ENCODE data around the gene SS18. TPM values are rescaled to one million over a fixed set of nuclear protein-coding genes. Genes with fewer than 3 reads are reported as not detected.
A peak's percentile ranks its signal among the peaks of the same experiment; 100 is the strongest.

SS18 gene
- total and polyA plus RNA-seq, 2 of the 13 experiments (the other 11 are each of a cell fraction or from before 2014, with no cell fraction given), result 49.2 to 82.7 TPM

GRCh38 chr18:26090130-26091046 is at the start of gene SS18 (continued):
- TF ChIP-seq CTCF (CRISPR knock-in tag; IDR thresholded peaks at IDR 0.05) (no peak; the same call in 1 of the 2 replicates), ISL2 (CRISPR knock-in tag; IDR thresholded peaks at IDR 0.05) (peak; percentile 21; the same call in 1 of the 2 replicates), ZNF543 (CRISPR knock-in tag; IDR thresholded peaks at IDR 0.05) (0 out of 2 replicates have a peak, but pooled peaks have one; percentile 32), CERS6 (CRISPR knock-in tag; IDR thresholded peaks at IDR 0.05) (0 out of 2 replicates have a peak, but pooled peaks have one; percentile 61), MLXIP (CRISPR knock-in tag; IDR thresholded peaks at IDR 0.05; ENCODE audit: borderline replicate concordance) (no peak), ZNF20 (CRISPR knock-in tag; IDR thresholded peaks at IDR 0.05) (no peak), HOXA3 (CRISPR knock-in tag; IDR thresholded peaks at IDR 0.05) (0 out of 2 replicates have a peak, but pooled peaks have one; percentile 19), RBFOX2 (IDR thresholded peaks at IDR 0.05; ENCODE audit: low read depth, low read length) (peak; percentile 93), ZNF768 (CRISPR knock-in tag; IDR thresholded peaks at IDR 0.05) (peak; percentile 57; the same call in 1 of the 2 replicates), ZNF510 (CRISPR knock-in tag; IDR thresholded peaks at IDR 0.05; ENCODE audit: low read depth) (peak; percentile 29; the same call in 1 of the 2 replicates), ZNF687 (CRISPR knock-in tag; IDR thresholded peaks at IDR 0.05) (peak; percentile 85), PAWR (CRISPR knock-in tag; IDR thresholded peaks at IDR 0.05; ENCODE audit: borderline replicate concordance) (peak; percentile 3; the same call in 1 of the 2 replicates), SP4 (CRISPR knock-in tag; IDR thresholded peaks at IDR 0.05) (peak; percentile 44), ELF4 (CRISPR knock-in tag; IDR thresholded peaks at IDR 0.05; ENCODE audit: borderline replicate concordance) (no peak), MYPOP (CRISPR knock-in tag; IDR thresholded peaks at IDR 0.05) (peak; percentile 81; the same call in 1 of the 2 replicates), CBX5 (CRISPR knock-in tag; IDR thresholded peaks at IDR 0.05; ENCODE audit: borderline replicate concordance) (no peak; the same call in 1 of the 2 replicates)

Data from HepG2 (cell line).